GM18498 (cell line): ENCODE measurements around the gene KEAP1.

Experiments
- ATAC-seq: cut with Tn5 transposase; IDR thresholded peaks from one replicate; pipeline ENCODE4 v1.9.1; 2021; ENCODE audit warnings: mild to moderate bottlenecking, moderate library complexity; ENCODE audit not compliant: unreplicated experiment

KEAP1 gene

DNA sequence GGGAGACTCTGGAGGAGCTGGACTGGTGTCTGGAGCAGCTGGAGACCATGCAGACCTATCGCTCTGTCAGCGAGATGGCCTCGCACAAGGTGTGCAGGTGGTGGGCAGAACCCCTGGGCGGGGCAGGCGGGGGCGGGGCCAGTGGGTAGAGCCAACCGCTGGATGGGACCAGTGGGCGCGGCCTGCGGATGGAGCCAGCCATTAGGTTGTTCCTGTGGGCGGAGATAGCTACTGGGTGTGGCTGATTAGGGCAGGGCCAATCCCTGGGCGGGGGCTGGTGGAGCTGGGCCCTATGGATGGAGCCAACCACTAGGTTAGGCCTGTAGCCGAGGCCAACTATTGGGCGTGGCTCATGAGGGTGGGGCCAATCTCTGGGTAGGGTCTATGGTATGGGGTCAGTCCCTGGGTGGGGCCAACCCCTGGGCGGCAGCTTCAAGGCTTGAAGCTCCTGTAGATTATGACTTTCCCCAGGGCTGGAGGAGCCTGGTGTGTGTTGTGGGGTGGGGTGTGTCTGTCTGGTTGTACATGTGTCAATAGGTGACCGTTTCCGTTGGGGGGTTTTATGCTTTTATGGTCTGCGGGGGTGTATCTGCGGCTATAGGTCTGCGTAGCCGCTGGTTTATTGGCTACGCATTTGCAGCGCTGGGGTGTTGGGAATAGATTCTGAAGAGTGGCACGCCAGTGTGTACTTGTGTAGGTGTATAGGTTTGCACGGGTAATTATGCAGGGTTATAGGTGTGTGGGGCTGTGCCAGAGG is 52.1 kb downstream of the KEAP1 start:
- ATAC-seq, result no peak

DNA sequence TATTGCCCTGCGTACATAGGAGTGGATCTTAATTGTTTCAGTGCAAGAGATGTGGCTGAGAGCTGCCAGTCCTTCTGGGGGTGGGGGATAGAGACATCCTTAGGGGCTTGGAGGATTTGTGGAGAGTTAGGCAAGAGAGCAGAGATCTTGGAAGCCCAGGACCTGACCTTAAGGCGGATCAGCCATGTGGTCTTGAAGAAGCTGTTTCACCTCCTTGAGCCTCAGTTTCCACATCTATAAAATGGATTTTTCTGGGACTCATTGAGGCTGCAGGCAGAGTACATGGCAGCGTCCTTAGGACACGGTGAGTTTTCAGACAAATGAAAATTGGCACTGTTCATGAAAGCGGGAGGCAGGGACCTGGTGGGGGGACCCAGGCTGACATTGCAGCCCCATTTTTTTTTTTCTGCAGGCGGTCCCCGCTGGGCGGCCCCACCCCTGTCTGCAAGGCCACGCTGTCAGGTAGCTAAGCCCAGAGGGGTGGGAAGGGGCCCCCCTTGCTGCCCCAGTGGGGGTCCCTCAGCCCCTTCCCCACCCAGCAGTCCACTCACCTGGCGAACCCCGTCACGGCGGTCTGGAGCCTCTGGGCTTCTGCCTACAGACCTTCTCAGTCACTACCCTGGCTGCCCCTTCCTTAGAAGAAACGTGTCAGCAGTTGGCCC is 52.8 kb downstream of the KEAP1 start:
- ATAC-seq, result no peak

DNA sequence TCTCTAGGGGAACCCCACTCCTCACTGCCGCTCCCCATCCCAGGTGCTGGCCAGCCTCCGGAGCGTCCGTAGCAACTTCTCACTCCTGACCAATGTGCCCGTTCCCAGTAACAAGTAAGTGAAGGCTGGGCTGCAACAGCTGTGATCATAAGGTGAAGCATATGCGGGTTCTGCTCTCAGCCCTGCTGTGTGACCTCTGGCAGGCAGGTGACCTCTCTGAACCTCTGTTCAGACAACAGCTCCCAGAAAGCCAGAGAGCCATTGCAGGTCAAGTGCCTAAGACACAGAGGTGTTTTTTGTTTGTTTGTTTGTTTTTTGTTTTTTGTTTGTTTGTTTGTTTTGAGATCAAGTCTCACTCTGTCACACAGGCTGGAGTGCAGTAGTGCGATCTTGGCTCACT is 54.1 kb downstream of the KEAP1 start:
- ATAC-seq, result no peak

DNA sequence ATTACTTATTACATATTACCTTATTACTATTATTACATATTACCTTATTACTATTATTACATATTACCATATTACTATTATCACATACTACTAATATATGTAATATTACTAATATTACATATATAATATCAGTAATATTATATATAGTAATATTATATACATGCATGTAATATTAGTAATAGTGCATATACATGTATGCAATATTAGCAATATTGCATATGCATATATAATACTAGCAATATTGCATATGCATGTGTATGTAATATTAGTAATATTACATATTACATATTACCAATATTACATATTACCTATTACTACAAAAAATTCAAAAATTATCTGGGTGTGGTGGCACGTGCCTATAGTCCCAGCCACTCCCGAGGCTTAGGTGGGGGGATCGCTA is 60.5 kb downstream of the KEAP1 start:
- ATAC-seq, result no peak

DNA sequence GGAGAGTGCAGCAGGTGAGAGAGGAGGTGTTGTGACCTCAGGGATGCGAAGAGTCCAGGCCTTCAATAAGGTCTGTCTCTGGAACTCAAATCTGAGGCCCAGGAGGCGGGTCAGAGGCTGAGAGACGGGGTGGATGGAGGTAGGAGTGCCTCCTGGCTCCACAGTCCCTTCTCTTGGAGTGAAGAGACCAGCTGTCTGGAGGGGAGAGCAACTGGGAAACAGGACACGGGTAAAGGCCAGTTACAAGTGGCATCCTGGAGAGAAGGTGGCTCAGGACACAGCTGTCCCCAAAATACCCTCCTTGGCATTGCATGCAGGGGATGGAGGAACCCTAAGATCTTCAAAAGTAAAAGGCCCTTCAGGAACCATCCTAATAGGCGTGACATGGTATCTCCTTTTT is 63.6 kb downstream of the KEAP1 start:
- ATAC-seq, result no peak
